Testis (tissue), 2 donors: ENCODE data around the gene STXBP5.

Experiments used
- POLR2A ChIP-seq: fragments of 450-650 bp; IDR thresholded peaks from one replicate; pipeline ENCODE4 v1.6.1; 2017; ENCODE audit warnings: antibody characterized with exemption, mild to moderate bottlenecking, moderate library complexity
- TF ChIP-seq, protein P1 (sequence below), 3 experiments: fragments of 450-650 bp in 2 of 3; fragments of 200-600 bp in 1 of 3; sonication (generic) in 1 of 3; IDR thresholded peaks; one replicate each; pipeline ENCODE4 v1.5.1; 2016 to 2019; ENCODE audit warnings: antibody characterized with exemption in 3 of 3, mild to moderate bottlenecking in 2 of 3, moderate library complexity in 1 of 3

DNA sequence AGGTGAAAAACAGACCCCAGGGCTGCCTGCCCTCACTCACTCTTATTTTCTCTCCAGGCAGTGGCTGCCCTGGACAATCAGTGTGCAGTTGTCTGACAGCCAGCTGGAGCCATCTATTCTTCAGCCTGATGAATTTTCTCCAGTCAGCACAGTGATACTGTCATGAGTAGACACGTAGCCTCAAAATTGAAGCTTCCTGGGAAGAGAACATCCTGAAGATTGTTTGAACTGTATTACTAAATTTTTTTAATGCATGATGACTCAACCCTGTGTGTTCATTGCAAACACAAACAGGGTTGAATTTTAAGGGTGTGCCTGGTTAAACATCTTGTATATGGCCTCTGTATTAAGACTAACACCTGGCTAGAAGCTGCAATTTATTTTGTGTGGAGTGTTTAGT is 49.8 kb upstream of the STXBP5 start:
- TF ChIP-seq POLR2A, result no peak
- TF ChIP-seq, protein P1, sequence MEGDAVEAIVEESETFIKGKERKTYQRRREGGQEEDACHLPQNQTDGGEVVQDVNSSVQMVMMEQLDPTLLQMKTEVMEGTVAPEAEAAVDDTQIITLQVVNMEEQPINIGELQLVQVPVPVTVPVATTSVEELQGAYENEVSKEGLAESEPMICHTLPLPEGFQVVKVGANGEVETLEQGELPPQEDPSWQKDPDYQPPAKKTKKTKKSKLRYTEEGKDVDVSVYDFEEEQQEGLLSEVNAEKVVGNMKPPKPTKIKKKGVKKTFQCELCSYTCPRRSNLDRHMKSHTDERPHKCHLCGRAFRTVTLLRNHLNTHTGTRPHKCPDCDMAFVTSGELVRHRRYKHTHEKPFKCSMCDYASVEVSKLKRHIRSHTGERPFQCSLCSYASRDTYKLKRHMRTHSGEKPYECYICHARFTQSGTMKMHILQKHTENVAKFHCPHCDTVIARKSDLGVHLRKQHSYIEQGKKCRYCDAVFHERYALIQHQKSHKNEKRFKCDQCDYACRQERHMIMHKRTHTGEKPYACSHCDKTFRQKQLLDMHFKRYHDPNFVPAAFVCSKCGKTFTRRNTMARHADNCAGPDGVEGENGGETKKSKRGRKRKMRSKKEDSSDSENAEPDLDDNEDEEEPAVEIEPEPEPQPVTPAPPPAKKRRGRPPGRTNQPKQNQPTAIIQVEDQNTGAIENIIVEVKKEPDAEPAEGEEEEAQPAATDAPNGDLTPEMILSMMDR (IDR thresholded peaks at IDR 0.05), result no peak
